Measurements from ENCODE around the gene ZNF540.
"Not testable (repeated sequence)": the region's sequence is repeated elsewhere in the genome, so short reads cannot be mapped to it uniquely, and the experiment has no call there.

ZNF540 gene

GRCh38 chr19:37594304-37594981 is at the start of gene ZNF540, which contains the start of gene ZNF571:
TSS of gene ZNF540 (plus strand) at chr19:37594876. CDS start at chr19:37598448, 3,572 bp downstream.
TSS of gene ZNF571 (minus strand) at chr19:37594792. CDS start at chr19:37586676, 8,116 bp downstream.
- DNase-seq (ENCODE audit: low read depth) = peak; percentile 90

DNA sequence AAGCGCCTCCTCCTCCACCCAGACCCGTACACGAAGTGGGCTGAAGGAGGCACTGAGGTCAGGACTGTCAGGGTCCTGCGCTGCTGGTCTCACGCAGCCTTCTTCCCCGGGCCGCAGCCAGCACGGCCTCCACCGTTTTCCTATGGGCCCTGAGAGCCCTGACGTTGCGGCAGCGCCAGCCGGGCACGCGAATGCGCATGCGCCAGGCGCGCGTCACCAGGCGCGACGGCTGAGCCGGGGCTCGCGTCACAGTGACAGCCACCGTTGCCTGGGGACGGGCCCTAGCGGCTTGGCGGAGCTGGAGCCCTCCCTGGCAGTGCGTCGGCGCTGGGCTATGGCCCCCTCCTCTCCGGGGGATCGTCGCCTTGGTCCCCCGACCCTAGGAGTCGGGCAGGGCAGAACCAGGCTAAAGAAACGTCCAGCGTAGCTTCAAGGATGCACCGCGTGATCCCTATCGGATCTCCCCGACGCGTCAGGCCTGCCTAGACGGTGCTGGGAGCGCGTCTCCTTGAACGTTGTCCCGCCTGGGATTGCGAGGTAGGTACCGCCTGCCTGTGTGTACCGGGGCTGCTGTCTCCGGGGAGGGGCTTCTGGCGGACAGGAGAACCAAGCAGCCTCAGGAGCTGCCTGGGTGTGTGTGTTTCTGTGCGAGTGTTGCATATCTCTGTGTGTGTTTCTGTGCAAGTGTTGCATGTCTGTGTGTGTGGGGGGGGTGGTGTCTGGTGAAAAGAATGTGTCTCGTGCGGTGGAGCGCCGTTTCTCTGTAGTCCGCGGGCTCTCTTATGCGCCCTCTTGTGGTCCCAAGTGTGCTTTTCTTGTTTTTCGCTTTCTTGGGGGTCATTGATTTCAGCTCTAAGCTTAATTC is 43.3 kb upstream of the ZNF540 start:
- DNase-seq (ENCODE audit: low read depth) = peak; percentile 16

GRCh38 chr19:37563518-37563917 is 31.2 kb upstream of the ZNF540 start:
- DNase-seq (ENCODE audit: low read depth) = no peak

DNA sequence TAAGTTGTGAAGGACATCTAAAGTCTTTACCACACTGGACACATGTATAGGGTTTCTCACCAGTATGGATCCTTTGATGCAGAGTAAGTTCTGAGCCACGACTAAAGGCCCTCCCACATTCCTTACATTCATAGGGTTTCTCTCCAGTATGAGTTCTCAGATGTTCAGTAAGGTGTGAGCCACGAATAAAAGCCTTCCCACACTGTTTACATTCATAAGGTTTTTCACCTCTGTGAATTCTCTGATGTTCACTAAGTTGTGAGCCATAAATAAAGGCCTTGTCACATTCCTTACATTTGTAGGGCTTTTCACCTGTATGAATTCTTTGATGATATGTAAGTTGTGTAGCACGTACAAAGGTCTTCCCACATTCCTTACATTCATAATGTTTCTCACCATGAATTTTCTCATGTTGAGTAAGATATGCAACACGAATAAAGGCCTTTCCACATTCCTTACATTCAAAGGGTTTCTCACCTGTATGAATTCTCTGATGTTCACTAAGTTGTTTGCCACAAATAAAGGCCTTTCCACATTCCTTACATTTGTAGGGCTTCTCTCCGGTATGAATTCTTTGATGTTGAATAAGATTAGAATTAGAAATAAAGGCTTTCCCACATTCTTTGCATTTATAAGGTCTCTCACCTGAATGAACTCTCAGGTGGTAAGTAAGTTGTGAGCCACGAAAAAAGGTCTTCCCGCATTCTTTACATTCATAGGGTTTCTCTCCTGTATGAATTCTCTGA is 29.9 kb upstream of the ZNF540 start:
- DNase-seq (ENCODE audit: low read depth) = no peak

DNA sequence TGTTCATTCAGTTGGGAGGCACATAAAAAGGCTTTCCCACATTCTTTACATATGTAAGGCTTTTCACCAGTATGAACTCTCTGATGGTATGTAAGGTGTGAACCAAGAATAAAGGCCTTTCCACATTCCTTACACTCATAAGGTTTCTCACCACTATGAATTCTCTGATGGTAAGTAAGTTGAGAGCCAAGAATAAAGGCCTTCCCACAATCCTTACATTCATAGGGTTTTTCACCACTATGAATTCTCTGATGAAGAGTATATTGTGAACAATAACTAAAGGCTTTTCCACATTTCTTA is 29.4 kb upstream of the ZNF540 start:
- DNase-seq (ENCODE audit: low read depth) = no peak

GRCh38 chr19:37572203-37572602 is 22.5 kb upstream of the ZNF540 start:
- DNase-seq (ENCODE audit: low read depth) = peak; percentile 4

DNA sequence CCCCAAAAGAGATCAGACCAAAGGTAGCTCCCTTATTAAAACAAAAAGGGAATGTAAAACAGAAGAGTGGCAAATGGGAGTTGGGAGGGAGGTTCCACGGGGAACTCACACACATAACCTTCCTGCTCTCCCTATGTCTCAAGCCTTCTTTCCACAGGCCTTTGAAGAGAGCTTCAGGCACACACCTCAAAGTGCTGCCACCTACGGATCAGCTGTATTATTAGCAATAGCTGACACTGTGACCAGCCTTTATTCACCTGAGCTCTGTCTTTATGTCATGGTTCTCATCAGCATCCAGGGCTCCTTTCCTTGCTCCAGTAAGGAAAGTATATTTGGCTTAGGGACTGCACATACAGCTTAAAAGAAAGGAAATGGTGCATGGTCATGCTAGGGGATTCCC is 11.3 kb upstream of the ZNF540 start:
- DNase-seq (ENCODE audit: low read depth) = no peak

GRCh38 chr19:37593996-37594303 is 726 bp upstream of the ZNF540 start:
- no peak for DNase-seq (ENCODE audit: low read depth)

DNA sequence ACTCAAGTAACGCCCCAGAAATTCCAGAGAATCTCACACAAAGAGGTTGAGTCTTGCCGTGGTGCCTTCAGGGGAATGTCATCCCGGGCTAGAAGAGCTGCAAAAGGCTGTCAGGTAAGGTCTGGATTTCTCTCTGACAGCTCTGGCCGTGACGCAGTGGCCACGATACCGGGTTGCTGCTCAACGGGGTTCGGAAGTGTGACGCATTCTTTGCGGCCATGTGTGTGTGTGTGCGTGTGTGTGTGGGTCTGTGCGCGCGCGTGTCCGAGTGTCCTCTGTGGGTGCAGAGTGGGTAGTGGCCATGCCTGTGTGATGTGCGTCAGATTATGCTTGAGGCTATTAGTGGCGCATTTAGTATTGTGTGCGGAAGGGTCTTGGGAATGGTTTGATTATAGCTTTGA is 306 bp downstream of the ZNF540 start:
- peak; percentile 41 for DNase-seq (ENCODE audit: low read depth)

DNA sequence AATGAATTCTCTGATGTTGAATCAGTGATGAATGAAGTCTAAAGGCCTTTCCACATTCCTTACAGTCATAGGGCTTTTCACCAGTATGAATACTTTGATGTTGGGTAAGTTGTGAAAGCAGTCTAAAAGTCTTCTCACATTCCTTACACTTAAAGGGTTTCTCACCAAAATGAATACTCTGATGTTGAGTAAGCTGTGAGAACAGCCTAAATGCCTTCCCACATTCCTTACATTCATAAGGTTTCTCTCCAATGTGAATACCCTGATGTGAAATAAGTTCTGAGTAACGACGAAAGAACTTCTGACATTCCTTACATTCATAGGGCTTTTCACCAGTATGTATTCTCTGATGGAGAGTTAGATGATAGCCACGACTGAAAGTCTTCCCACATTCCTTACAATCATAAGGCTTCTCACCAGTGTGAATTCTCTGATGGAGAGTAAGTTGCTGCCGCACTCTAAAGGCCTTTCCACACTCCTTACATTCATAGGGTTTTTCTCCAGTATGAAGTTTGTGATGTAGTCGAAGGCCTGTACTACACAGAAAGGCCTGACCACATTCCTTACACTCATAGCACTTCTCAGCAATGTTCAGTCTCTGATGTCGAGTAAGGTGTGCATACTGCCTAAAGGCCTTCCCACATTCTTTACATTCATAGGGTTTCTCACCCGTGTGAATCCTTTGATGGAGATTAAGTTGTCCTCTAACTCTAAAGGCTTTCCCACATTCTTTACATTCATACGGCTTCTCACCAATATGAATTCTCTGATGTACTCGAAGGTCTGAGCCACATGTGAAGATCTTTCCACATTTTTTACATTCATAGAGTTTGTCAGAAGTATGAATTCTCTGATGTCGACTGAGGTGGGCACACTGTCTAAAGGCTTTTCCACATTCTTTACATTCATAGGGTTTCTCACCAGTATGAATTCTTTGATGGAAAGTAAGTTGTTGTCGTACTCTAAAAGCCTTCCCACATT is 40.7 kb downstream of the ZNF540 start:
- DNase-seq (ENCODE audit: low read depth) = no peak

DNA sequence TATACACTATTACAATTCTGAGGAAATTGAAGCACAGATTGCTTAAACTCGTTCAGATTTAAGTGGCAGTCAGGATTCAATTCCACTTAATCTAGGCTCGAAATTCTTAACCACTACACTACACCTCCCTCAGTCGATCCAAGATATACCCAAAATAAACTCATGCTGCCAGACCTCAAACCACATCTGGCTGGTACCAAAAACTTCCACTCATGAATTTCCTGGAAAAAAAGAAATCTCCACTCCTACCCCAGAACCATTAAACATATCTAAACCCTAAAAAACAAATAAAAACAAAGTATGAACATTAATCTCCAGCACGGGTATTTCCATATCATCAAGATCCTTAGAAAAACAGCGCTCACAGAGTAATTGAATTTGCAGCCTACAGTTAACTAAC is 59.4 kb downstream of the ZNF540 start:
- DNase-seq (ENCODE audit: low read depth) = no peak

DNA sequence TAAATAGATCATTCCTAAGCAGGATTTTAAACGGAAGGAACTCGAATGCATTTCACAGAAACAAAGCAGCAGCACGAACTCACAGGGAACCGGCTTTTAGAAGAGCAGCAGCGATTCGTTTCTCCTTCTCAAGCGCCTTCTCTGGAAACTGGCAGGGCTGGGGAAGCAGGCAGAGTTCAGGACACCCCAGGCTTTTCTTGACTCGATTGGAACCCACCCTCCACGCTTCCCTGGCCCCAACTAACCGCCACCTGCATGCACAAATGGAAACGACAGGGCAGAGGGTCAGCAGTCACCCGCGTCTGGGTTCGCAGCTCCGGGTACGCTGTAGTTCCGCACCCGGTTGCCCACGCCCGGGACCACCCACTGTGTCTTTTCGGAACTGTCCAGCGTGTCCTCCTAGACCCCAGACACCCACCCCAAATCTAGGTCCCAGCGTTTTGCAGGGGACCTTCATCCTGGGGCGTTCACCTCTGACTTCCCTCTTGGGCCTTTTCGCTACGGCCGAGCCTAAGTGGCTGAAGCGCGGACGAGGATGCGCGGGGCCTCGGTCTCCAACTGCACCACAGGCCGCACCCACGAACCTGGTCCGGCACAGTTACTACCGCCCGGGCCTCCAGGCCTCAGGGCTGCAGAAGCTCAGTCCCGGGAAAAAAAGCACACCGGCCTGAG is 60.1 kb downstream of the ZNF540 start:
- DNase-seq (ENCODE audit: low read depth) = no peak

DNA sequence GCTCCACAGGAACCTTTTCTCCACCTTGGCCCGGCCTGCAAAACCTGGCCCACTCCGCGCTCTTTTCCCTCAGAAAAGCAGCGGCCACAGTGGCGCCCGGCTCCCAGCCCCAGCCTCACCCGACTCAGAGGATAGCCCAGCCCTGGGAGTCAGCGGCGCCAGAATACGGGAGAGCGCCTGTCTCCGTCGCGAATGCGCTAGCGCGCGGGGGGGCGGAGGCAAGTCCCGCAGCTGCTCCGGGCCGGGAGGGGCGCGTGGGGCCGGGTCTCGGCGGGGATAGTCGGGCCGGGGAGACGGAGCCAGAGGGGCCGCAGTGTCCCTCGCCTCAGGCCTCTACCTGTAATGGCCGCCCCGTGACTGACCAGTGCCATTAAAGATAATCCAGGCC is 60.6 kb downstream of the ZNF540 start, which contains the start of gene ZFP30:
ZFP30 (minus strand) TSS at position 165 of the 388 bp plus-strand sequence. CDS start 7,643 bp downstream, outside the sequence.
- DNase-seq (ENCODE audit: low read depth) = peak; percentile 67

DNA sequence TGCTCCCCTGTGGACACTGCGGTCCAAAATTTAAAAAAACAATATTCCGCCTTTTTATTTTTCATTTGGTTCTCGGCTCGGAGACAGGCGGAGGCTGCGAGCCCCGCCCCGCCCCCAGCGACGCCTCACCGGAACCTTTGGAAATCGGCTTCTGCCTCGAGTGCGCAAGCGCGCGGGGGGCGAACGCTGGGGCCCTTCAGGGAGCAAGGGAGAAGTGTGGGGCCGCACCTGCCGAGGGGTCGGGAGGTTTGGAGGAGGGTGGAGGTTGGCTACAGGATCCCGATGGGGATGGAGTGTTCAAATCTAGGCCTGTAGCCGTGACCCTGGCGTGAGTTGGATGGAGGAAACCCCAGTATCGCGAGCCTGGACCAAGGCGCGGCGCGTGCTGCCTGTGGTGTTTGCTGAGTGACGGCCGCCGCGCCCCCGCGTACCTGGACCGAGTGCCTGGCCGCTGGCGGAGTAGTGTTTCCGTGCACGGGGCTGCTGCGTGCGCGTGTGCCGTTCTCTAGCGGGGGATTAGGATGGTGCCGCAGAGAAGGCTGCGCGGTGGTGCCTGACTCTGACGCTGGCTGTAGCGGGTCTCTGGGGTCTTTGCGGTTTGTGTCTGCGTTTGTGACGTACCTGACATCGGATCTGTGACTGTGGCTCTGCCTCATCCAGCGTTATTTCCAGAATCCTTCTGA is 61.2 kb downstream of the ZNF540 start:
- peak; percentile 64 for DNase-seq (ENCODE audit: low read depth)

DNA sequence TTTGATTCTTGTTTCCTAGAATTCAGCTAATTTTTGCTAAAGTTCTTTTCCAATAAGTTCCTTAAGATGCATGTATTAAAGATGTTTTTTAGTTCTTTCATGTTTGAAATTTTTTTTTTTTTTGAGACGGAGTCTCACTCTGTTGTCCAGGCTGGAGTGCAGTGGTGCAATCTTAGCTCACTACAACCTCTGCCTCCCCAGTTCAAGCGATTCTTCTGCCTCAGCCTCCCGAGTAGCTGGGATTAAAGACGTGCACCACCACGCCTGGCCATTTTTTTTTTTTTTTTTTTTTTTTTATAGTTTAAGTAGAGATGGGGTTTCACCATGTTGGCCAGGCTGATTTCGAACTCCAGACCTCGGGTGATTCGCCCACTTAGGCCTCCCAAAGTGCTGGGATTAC is 62.5 kb downstream of the ZNF540 start:
- DNase-seq (ENCODE audit: low read depth) = not testable (repeated sequence)

Data from stromal cell of bone marrow (primary cell).